ENCODE results near the gene PTPRM.

The PTPRM gene

GRCh38 chr18:7646174-7646886 is 79.2 kb downstream of the PTPRM start:
- 0 out of 2 replicates have a peak overlapping the region, but pooled peaks have one; percentile 24 for H3K27ac ChIP-seq (ENCODE audit: extremely low read depth, low read depth, low read length)
- no peaks in the 10 kb centered on the region for H3K9me3 ChIP-seq (ENCODE audit: control insufficient read depth, insufficient read depth, low read depth, low read length)
- ChIA-PET CTCF (interaction anchor here (0.6 kb wide), 1 partner anchor 16 kb away, joined by 3 read pairs; no protein-coding TSS in a partner anchor), POLR2A (no interaction called here)
- peaks cover 16% of the 10 kb centered on the region for H3K4me1 ChIP-seq (ENCODE audit: control insufficient read depth, insufficient read depth, low read length)
- TF ChIP-seq SALL2 (tag by site-specific recombination; IDR thresholded peaks at IDR 0.05; ENCODE audit: borderline replicate concordance) (no peak), MEIS1 (CRISPR knock-in tag; IDR thresholded peaks at IDR 0.05; ENCODE audit: borderline replicate concordance) (no peak), CTCF (tag by site-specific recombination; IDR thresholded peaks at IDR 0.05) (no peak), ZNF311 (tag by site-specific recombination; IDR thresholded peaks at IDR 0.05; ENCODE audit: borderline replicate concordance) (no peak), TRIM28 (IDR thresholded peaks at IDR 0.05; ENCODE audit: borderline replicate concordance, low read length) (no peak), GLI4 (tag by site-specific recombination; IDR thresholded peaks at IDR 0.05) (no peak), ZNF571 (tag by site-specific recombination; IDR thresholded peaks at IDR 0.05) (no peak), HOXD13 (CRISPR knock-in tag; IDR thresholded peaks at IDR 0.05; ENCODE audit: borderline replicate concordance) (no peak), ZBTB21 (tag by site-specific recombination; IDR thresholded peaks at IDR 0.05) (no peak), ZNF175 (tag by site-specific recombination; IDR thresholded peaks at IDR 0.05) (no peak), ZNF596 (tag by site-specific recombination; IDR thresholded peaks at IDR 0.05) (no peak), YY1 (tag by site-specific recombination; IDR thresholded peaks at IDR 0.05) (no peak), ZNF600 (tag by site-specific recombination; IDR thresholded peaks at IDR 0.05) (no peak), REPIN1 (tag by site-specific recombination; IDR thresholded peaks at IDR 0.05; ENCODE audit: low read depth) (no peak), ZNF10 (tag by site-specific recombination; IDR thresholded peaks at IDR 0.05) (no peak), ATF2 (tag by site-specific recombination; IDR thresholded peaks at IDR 0.05; ENCODE audit: low read depth) (no peak), ZNF350 (tag by site-specific recombination; IDR thresholded peaks at IDR 0.05) (no peak), WT1 (tag by site-specific recombination; IDR thresholded peaks at IDR 0.05) (no peak), BCL6B (tag by site-specific recombination; IDR thresholded peaks at IDR 0.05) (no peak)
- H3K4me3 ChIP-seq (ENCODE audit: low read depth, low read length), result no peak overlapping the region
- no peaks in the 10 kb centered on the region for H3K36me3 ChIP-seq (ENCODE audit: control insufficient read depth in 2 of 2, insufficient read depth in 1 of 2, low read length in 2 of 2)

- Histone ChIP-seq H3K27ac (ENCODE audit: extremely low read depth, low read depth, low read length) (no peak overlapping the region), H3K4me3 (ENCODE audit: low read depth, low read length) (no peak overlapping the region), H3K9me3 (ENCODE audit: control insufficient read depth, insufficient read depth, low read depth, low read length) (no peaks in the 10 kb centered on the region), H3K36me3 (ENCODE audit: control insufficient read depth in 2 of 2, insufficient read depth in 1 of 2, low read length in 2 of 2) (no peaks in the 10 kb centered on the region), H3K4me1 (ENCODE audit: control insufficient read depth, insufficient read depth, low read length) (peaks cover 13% of the 10 kb centered on the region)
- CTCF ChIA-PET, result no interaction called here
- POLR2A ChIA-PET, result no interaction called here
- no peak for TF ChIP-seq ZNF645 (tag by site-specific recombination; IDR thresholded peaks at IDR 0.05)
- no peak for TF ChIP-seq ZNF404 (tag by site-specific recombination; IDR thresholded peaks at IDR 0.05)
- TF ChIP-seq ZNF791 (tag by site-specific recombination; IDR thresholded peaks at IDR 0.05), result no peak
- no peak for TF ChIP-seq ZNF521 (tag by site-specific recombination; IDR thresholded peaks at IDR 0.05)
- no peak for TF ChIP-seq ZNF133 (tag by site-specific recombination; IDR thresholded peaks at IDR 0.05)
- no peak for TF ChIP-seq ZBTB20 (tag by site-specific recombination; IDR thresholded peaks at IDR 0.05)
- TF ChIP-seq EGR2 (tag by site-specific recombination; IDR thresholded peaks at IDR 0.05; ENCODE audit: low read depth), result no peak
- no peak for TF ChIP-seq OVOL3 (tag by site-specific recombination; IDR thresholded peaks at IDR 0.05)
- TF ChIP-seq ZNF658 (tag by site-specific recombination; IDR thresholded peaks at IDR 0.05), result no peak
- TF ChIP-seq ZNF391 (tag by site-specific recombination; IDR thresholded peaks at IDR 0.05; ENCODE audit: borderline replicate concordance, low read depth), result no peak
- no peak for TF ChIP-seq OSR2 (tag by site-specific recombination; IDR thresholded peaks at IDR 0.05)
- TF ChIP-seq ZNF555 (tag by site-specific recombination; conservative IDR thresholded peaks at IDR 0.05), result no peak
These were observed 80.4 kb downstream of the PTPRM start for GRCh38 chr18:7647500-7647899.

Measured in HEK293 (cell line).